ENCODE measurements around the gene ZNF140. TPM values are rescaled to one million over a fixed set of nuclear protein-coding genes. Genes with fewer than 3 reads are reported as not detected.

ZNF140 gene
- polyA plus RNA-seq, 4 donors = 35.9 to 45.1 (median 44.2) TPM

GRCh38 chr12:133129368-133130037 lies 48.8 kb downstream of the ZNF140 start:
- DNase-seq (ENCODE audit: low read depth in 4 of 4, low spot score in 3 of 4) = no peak

DNA sequence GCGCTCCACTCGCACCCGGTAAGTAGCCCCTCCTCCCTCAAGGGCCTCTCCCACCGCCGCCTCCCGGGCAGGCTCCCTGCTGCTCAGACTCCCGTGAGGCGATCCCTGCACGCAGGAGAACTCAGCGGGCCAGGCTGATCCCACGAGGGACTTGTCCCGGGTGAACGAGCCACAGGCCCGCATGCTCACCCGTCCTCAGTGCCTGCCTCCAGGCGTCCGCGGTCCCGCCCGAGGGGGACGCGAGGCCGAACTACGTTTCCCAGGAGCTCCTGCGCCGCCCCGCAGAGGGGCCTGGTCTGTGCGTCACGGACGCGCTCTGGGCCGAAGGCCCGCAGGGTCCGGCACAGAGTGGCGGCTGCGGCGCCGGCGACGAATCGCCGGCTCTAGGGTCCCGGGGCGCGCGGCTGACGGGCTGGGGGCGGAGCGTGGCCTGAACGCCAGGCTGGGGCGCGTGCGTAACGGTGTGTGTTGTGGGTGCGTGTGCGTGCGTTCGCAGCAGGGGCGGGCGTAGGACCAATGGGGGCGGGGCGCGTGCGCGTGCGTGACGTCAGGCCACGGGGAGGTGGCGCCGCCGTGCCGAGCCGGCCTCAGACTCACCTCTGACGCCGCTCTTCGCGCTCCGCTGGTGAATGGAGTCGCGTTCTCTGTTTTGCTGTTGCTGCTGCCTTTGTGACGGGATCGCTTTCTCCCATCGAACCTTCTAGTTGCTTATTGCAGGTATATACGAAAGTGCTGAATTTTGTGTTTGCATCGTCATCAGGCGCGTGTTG lies 49.5 kb downstream of the ZNF140 start, which contains the start of the genes ZNF10 and ZNF891:
ZNF10 (plus strand) TSS at position 590 of the 770 bp plus-strand sequence. CDS start 13,866 bp downstream, outside the sequence.
ZNF891 (minus strand) TSS at position 237 of the 770 bp plus-strand sequence. CDS start 8,356 bp downstream, outside the sequence.
- DNase-seq (ENCODE audit: low read depth in 4 of 4, low spot score in 3 of 4) = peak; percentile 83 to 92 (median 88)

DNA sequence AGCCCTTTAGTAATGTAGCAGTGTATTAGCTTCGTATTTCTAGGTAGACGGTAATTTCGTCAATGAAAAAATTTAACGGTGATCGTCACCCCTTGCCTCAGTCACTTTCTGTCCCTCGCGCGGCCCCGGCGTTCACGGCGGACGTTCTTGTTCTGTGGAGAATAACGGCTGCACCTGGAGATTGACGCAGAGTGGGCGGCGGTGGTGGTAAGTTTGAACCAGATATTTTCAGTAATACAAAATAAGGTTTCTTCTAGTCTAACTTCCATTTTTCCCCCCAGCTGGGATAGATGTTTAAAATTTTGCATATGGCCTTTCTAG lies 50.0 kb downstream of the ZNF140 start:
- no peak for DNase-seq (ENCODE audit: low read depth in 4 of 4, low spot score in 3 of 4)

DNA sequence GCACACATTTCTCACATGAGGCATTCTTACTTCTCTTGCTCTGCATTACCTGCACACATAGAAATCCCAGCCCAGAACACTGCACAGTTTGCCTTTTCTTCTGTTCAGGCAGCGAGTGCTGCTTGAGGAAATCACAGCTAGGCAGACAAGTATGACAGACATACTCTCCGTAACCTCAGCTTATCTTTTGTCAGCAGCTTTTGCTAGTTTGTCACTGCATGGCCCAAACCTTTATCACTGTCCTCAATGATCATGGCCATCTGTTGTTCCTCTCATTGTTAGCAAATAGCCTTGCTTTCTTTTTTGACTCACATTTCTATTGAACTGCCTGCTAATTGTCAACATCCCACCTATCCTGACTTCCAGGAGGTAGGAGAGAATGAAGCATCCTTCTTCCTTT lies 55.0 kb downstream of the ZNF140 start:
- no peak for DNase-seq (ENCODE audit: low read depth in 4 of 4, low spot score in 3 of 4)

GRCh38 chr12:133145981-133146380 lies 65.3 kb downstream of the ZNF140 start:
- no peak for DNase-seq (ENCODE audit: low read depth in 4 of 4, low spot score in 3 of 4)

GRCh38 chr12:133156125-133156690 lies 75.5 kb downstream of the ZNF140 start:
- DNase-seq (ENCODE audit: low read depth in 4 of 4, low spot score in 3 of 4) = no peak

Other genes with a start within 250 kb of the ZNF140 start
- gene CHFR, start 193.3 kb upstream of the ZNF140 start, polyA plus RNA-seq (ENCODE audit: insufficient read length in 4 of 4) = 10 to 100 TPM; 19.4 to 24.0 (median 21.2) TPM
- 10 to 100 TPM; 18.5 to 28.2 (median 27.8) TPM for gene ZNF605, start 124.6 kb upstream of the ZNF140 start, polyA plus RNA-seq (ENCODE audit: insufficient read length in 4 of 4)
- 10 to 100 TPM; 10.7 to 14.2 (median 12.4) TPM for gene ZNF26, start 94.6 kb upstream of the ZNF140 start, polyA plus RNA-seq (ENCODE audit: insufficient read length in 4 of 4)
- gene ZNF84, start 43.4 kb upstream of the ZNF140 start, polyA plus RNA-seq (ENCODE audit: insufficient read length in 4 of 4) = 10 to 100 TPM; 55.7 to 81.0 (median 72.7) TPM
- 1 to 10 TPM; 3.5 to 4.4 (median 3.7) TPM for gene ZNF891, start 49.4 kb downstream of the ZNF140 start, polyA plus RNA-seq (ENCODE audit: insufficient read length in 4 of 4)
- 10 to 100 TPM; 19.2 to 24.8 (median 21.3) TPM for gene ZNF10, start 49.7 kb downstream of the ZNF140 start, polyA plus RNA-seq (ENCODE audit: insufficient read length in 4 of 4)
- 10 to 100 TPM; 28.9 to 41.5 (median 37.3) TPM for gene ZNF268, start 100.6 kb downstream of the ZNF140 start, polyA plus RNA-seq (ENCODE audit: insufficient read length in 4 of 4)
- not detected for gene ANHX, start 155.0 kb downstream of the ZNF140 start, polyA plus RNA-seq (ENCODE audit: insufficient read length in 4 of 4)

All from right renal pelvis (tissue), 4 donors.